Astrocyte of the spinal cord (primary cell): ENCODE measurements around the gene CA7.

Source experiments
- DNase-seq: peaks from one replicate; pipeline ENCODE4 v3.0.0; 2011; ENCODE audit warnings: low read depth, low spot score
- H3K4me3 ChIP-seq: 2 replicates; pipeline ENCODE4 v1.5.1; 2011; ENCODE audit warnings: low read depth, mild to moderate bottlenecking, low read length, moderate library complexity
- in situ Hi-C: cut with HindIII; loops from 2 replicates; pipeline ENCODE4 v1.10.0; 2017; ENCODE audit warnings: low sequenced_read_pairs
- TF ChIP-seq, protein P1 (sequence below): IDR thresholded peaks from 2 replicates; pipeline ENCODE4 v1.5.1; 2012; ENCODE audit warnings: low read depth, mild to moderate bottlenecking, low read length, inconsistent platforms

CA7 gene

DNA sequence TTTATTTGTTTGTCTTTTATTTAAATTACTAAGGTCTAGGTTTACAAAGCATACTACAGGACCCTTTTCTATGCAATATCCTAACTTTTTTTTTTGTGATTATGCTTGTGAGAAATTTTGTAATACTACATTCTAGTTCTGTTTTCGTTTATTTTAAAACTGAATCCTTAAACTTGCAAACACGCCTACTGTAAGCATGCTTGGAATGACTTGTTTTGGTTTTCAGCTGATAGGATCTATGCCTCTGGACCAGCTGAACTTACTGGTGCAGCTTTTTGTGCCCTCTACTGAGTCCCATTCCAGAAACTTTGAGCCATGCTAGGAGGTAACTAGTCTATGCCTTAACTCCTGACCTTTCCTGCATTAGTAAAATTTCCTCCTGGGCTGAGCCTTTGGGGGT, 42.1 kb downstream of the CA7 start:
- in situ Hi-C loops: no loop called here
- TF ChIP-seq, protein P1, sequence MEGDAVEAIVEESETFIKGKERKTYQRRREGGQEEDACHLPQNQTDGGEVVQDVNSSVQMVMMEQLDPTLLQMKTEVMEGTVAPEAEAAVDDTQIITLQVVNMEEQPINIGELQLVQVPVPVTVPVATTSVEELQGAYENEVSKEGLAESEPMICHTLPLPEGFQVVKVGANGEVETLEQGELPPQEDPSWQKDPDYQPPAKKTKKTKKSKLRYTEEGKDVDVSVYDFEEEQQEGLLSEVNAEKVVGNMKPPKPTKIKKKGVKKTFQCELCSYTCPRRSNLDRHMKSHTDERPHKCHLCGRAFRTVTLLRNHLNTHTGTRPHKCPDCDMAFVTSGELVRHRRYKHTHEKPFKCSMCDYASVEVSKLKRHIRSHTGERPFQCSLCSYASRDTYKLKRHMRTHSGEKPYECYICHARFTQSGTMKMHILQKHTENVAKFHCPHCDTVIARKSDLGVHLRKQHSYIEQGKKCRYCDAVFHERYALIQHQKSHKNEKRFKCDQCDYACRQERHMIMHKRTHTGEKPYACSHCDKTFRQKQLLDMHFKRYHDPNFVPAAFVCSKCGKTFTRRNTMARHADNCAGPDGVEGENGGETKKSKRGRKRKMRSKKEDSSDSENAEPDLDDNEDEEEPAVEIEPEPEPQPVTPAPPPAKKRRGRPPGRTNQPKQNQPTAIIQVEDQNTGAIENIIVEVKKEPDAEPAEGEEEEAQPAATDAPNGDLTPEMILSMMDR: no peak
- no peak overlapping the region for H3K4me3 ChIP-seq
- no peak for DNase-seq

DNA sequence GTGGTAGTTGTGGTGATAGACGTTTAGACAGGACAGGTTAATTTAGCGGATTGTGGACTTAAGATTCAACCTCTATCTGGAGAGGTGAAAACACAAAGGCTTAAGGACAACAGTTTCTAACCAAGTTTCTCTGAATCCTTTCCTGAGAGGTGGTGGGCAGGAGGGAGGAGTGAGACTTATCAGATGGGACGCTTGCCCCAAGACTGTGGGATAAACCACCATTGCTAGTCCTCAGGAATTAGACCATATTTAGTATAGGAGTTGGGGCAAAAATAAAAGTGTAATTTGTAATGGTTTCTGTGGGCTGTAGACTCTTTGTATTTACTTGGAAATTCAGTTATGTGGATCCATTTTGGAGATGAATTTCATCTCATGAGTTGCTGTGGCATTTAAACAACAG, 42.7 kb downstream of the CA7 start:
- TF ChIP-seq, protein P1: no peak

DNA sequence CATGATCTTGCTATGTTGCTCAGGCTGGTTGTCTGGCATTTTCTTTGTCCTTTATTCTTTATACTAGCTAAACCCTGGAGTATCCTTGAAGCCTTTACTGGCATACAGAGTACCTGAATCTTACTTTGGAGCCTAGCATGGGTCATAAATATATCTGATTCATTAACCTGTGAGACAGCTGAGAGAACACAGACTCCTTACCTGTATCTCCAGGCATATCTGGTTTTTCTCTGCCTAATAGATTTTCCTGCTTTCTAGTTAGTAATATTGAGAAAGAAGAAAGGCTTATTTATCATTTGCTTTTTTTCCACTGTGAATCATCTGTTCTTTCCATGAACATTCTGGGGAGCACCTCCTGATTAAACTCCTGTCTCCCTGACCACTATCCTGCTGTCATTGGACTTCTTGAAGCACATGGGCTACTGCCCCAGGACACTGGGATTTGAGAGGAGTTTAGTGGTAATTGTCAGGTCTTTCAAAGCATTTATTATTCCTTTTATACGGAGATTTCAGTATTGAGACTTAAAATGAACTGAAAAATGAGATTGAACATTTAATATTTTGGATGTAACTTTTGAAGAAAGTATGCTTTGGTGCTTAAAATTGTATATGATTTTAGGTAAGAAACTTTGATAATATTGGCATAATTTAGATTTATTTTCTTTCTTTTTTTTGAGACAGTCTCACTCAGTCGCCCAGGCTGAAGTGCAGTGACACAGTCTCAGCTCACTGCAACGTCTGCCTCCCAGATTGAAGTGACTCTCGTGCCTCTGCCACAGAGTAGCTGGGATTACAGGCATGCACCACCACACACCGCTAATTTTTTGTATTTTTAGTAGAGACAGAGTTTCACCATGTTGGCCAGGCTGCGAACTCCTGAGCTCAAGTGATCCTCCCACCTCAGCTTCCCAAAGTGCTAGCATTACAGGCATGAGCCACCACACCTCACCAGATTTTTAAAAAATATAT, 44.7 kb downstream of the CA7 start:
- no peak for DNase-seq
- in situ Hi-C loops: no loop called here
- H3K4me3 ChIP-seq: no peak overlapping the region
- TF ChIP-seq, protein P1: no peak

More for the DNA sequence above, 42.7 kb downstream of the CA7 start:
- DNase-seq: peak; percentile 60
- H3K4me3 ChIP-seq: no peak overlapping the region
- in situ Hi-C loops: no loop called here

DNA sequence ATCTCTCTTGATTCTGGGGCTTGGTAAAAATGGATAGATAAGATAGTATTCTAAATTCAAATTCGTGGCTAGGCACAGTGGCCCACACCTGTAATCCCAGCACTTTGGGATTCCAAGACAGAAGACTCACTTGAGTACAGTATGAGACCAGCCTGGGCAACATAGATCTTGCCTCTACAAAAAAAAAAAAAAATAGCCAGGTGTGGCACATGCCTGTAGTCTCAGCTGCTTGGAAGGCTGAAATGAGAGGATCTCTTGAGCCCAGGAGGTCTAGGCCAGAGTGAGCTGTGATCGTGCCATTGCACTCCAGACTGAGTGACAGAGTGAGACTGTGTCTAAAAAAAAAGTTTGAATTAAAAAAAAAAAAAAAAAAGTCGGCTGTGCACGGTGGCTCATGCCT, 45.4 kb downstream of the CA7 start:
- in situ Hi-C loops: no loop called here
- TF ChIP-seq, protein P1: no peak
- no peak for DNase-seq
- no peak overlapping the region for H3K4me3 ChIP-seq

DNA sequence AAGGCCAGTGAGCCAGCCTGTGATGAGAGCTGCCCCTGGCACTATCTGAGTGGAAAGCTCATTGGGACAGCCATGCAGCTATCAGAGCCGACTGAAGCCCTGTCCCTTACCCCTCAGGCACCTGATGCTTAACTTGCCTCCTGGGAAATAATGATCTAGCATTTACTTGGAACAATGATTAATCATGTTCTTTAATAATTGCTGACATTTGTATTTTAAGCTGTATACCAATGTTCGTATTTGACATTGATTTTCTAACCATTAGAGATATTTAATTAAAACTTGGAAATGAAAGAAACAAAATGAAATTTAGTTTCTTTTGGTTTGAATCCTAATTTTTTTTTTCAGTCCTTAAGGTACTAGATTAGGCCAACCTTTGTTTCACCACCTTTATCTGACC, 46.6 kb downstream of the CA7 start:
- H3K4me3 ChIP-seq: no peak overlapping the region
- in situ Hi-C loops: no loop called here
- no peak for DNase-seq
- TF ChIP-seq, protein P1: no peak

DNA sequence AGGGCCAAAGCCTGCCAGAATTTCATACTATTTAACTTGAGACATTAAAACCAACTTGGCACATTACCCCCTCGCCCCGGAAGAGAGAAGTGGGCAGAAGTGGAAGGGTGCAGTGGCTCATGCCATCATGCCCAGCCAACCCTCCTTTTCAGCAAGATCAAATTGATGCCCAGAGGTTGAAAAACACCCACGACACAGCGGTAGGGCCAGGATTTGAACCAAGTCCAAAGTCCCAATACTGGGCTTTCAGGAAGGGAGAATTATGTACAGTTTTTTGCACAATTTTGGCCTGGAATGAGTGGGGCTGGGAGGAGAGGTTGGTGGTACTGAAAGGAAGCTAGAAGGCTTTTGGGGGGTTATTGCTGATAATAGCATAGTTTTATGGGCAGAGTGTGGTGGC, 47.1 kb downstream of the CA7 start:
- DNase-seq: no peak
- in situ Hi-C loops: no loop called here
- no peak overlapping the region for H3K4me3 ChIP-seq
- TF ChIP-seq, protein P1: no peak
